GM04503 (cell line): Measurements from ENCODE around the gene CNTNAP2.
"Not testable (repeated sequence)": the region's sequence is repeated elsewhere in the genome, so short reads cannot be mapped to it uniquely, and the experiment has no call there.

Experiments used
- DNase-seq: peaks from one replicate; pipeline ENCODE4 v3.0.0-alpha.2; 2012; ENCODE audit warnings: low read depth

Gene CNTNAP2

DNA sequence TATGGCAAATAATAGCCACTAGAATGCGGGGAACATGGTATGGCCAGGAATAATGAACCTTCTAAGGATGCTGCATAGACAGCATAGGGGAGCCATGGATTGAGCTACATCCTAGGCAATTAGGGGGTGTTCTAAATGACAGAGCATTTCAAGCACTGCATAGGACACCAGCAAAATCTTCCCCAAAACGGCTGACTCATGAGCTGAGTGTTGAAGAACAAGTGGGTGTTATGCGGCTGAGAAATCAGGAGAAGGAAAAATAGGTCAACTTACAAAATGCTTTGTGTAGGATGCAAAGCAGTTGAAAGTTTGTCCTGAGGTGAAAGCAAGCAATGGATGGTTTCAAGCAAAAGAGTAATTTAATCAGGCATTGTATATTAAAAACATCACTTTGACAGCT, 1450.4 kb downstream of the CNTNAP2 start:
- no peak for DNase-seq

DNA sequence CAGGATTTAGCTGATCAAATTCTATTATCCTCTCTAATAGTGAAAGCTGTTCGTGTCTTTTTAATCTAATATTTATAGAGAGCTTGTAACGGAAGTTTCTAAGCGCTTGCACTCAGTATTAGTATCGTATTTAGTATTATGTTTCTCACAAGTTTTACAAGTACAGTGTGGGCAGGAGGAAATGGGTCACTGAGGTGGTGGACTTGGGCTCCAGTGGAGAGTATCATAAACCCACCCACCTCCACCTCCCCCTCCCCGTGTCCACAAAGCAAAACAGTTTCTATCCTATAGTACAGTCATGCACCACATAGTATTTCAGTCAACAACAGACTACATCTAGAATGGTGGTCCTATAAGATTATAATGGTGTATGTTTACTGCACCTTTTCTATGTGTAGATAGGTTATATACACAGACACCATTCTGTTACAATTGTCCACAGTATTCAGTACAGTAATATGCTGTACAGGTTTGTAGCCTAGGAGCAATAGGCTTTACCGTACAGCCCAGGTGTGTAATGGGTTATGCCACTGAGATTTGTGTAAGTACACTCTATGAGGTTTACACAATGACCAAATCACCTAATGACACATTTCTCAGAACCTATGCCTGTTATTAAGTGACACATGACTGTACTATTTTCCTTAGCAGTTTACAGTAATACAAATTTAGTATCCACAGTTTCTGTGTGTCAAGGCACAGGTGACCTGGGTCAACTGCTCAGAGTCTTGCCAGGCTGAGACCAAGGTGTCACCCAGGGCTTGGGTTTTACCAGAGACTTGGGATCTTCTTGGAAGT, 1452.7 kb downstream of the CNTNAP2 start:
- DNase-seq = no peak

DNA sequence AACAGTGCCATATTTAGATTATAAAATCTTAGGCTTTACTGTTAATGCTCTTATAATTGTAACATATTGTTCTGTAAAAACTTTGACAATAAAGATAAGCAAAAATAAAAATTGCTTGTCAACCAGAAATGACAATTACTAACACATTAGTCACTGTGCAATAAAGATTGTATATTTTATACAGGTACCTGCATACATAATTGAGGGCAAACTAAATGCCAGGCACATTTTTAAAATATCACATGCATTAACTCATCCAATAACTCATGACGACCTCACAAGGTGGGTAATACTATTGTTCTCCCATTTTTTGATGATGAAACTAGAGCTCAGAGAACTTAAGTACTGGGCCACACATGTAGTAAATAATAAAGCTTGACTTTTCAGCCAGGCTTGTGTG, 1453.8 kb downstream of the CNTNAP2 start:
- DNase-seq = no peak

DNA sequence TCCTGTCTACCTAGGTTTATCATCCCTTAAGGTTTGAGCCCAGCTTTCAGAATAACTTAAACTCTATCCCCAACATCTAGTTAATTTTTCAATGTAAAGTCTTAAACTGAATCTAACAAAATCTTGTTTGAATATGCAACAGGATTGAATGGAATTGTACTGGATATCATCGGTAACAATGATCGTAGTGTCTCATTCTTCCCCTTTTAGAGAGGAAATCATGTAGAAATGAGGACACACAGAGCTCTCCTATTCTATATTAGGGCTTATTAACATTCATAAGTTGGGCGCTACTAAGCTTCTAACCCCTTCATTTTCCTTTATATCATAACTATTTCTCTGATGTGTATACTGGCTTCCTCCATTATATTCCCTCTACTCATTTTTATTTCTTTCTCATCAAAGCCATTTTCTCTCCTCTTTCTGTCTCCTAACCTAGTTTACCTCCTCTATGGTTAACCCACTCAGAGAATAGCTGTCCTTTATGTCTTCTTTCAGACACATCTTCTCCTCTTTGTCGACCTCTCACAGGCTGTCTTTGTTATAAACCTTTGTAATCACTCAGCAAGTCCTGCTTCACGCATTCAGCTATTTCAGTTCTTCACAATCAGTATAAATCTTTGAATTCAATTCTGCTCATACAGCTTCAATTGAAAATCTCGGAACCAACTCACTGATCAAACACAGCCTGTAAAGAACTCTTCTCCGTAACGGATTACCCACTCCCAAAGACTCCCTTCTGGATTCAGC, 1455.0 kb downstream of the CNTNAP2 start:
- no peak for DNase-seq

DNA sequence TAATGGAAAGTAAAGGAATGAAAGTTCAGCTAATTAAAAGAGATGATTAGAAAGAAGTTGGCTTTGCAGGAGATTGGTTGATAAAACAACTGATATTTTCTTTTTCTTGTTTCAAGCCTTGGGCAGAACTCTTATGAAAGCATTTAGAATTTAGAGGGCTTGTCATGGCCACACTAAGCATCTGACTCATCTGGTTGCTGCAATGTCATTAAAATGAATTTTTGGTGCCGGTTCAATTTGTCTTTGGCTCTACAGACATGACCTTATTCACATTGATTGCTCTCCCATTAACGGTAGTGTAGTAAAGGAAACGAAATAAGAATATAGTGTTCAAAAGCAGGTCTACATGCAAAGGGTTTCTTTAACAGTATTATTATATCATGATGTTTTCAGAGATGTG, 1461.6 kb downstream of the CNTNAP2 start:
- peak; percentile 7 for DNase-seq

DNA sequence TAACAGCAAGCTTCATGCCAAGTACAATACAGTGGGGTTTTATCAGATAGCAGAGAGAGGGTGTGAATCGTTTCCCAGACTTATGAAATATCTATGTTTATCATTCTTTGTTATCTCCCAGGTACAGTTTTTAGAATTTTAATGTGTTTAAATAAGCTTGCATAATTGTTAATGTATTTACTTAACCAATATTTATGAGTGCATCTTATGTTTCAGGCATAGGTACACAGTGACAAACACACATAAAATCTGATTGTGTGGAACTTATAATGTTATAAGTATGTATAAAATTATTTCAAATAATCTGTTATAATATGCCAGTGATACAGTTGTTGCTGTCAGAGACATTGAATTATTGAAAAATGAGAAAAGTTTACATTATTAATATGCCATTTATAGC, 1462.5 kb downstream of the CNTNAP2 start:
- no peak for DNase-seq

DNA sequence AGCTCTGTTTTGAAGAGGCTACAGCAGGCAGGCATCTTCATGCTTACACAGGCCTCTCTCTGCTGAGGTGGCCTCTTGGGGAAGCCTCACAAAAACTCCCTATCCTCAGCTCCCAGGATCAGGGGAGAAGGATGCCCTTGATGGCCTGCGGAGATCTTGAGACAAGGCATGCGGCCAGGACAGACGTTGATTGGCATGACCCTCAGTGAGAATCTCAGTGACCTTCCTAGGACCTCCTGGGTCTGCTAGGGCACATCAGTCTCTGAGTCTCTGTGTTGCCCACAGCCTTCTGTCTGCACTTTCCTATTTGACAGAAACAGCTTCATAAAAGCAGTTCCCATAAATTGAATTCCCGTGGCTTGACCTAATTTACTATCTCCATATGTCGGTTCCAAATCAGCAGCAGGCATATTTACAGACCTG, 1468.2 kb downstream of the CNTNAP2 start:
- no peak for DNase-seq

DNA sequence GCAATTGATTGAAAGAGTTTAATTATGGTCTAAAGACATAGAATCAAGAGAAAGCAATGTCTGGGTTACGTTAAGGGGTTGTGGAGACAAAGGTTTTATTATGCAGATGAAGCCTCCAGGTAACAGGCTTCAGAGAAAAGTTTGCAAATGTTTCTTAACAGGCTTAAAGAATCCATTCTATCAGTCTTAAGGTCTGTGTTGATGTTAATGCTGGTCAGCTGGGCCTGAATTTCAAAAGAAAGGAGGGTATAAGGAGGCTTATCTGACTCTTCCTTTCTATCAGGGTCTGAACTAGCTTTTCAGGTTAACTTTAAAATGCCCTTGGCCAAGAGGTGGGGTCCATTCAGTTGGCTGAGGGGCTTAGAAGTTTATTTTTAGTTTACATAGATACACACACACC, 1469.5 kb downstream of the CNTNAP2 start:
- DNase-seq = no peak

DNA sequence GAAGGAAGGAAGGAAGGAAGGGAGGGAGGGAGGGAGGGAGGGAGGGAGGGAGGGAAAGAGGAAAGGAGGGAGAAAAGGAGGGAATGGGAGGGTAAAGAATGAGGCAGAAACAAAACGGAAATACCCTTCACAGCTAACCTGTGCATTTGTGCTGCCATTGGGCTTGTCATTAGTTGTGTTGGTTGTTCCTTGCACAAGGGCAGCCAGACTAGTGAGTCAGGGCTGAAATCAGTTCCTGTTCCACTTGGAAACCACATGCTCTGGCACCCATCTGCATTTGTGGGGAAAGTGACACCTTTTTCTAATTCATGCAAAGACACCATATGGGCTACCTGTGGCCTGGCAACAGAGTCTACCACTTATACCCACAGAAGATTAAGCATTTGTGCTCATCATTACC, 1469.9 kb downstream of the CNTNAP2 start:
- DNase-seq = no peak

DNA sequence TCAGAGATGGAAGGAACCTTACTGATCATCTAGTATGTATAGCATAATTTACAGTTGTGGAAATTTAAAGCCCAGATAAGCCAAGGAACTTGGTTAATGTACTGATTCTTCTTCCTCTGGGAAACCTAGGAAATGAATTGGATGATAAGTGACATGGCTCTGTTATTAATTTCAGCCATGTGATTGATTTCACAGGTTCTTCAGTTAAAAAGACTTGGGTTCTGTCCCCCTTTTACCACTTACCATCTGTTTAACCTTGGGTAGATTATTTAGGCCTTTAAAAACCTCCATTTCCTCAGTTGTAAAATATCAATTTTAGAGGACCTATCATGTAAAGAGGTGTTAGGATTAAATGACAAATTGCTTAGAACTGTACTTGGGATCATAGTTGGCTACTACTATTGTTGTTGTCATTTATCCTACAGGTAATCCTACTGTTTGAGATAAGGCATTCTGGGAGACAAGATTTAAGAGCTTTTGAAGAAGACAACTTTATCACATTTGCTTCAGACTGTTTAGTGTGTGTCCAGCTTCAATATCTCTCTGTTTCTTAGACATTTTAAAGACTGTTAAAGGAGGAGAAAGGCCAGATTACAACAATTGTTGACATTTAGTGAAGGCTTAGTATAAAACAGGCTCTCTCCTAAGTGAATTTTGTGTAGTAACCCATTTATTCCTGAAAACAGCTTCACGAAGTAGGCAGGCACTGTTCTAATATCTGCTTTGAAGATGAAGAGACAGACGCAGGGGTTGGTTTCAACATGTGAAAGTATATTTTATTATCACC, 1476.9 kb downstream of the CNTNAP2 start:
- DNase-seq = no peak

DNA sequence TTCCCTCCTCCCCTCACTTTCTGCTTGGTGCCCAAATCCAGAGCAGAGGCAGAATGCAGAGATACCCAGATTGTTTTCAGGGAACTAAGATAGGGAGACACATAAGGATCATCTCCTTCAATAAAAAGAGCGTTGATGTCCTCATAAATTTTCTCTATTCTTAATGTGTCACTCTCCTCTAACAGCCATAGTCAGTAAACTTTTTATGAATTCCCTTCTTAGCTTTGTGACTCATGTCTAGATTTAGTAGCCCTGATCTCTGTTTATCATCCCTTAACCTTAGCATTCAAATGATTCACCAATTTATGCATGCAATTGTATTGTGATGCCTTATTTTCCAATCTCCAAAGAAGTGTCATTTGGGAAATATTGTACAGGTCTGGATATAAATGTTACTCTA, 1478.4 kb downstream of the CNTNAP2 start:
- peak; percentile 17 for DNase-seq

DNA sequence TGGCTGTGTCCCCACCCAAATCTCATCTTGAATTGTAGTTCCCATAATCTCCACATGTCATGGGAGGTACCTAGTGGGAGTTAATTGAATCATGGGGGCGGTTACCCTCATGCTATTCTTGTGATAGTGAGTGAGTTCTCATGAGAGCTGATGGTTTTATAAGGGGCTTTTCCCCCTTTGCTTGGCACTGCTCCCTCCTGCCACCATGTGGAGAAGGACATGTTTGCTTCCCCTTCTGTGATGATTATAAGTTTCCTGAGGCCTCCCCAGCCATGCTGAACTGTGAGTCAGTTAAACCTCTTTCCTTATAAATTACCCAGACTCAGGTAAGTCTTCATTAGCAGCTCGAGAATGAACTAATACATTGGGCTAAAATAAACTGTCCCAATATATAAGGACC, 1482.1 kb downstream of the CNTNAP2 start:
- DNase-seq = not testable (repeated sequence)

DNA sequence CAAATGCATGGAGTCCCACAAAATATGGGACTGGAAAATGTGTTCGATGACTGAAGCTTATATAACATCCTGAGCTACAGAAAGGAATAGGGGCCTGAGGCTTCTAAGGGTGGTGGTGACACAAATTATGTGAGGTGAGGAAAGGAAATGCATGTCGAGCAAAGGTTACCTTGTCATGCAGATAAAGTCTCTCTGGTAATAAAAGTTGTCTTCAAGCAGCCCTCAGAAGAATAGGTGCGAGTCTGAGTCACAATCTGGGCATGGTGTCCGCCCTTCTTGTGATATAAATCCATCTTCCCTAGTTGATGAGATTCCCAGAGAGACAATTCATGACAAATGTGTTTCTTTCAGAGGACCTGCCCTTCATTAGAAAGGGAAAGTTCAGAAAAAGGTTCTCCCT, 1488.7 kb downstream of the CNTNAP2 start:
- DNase-seq = no peak

DNA sequence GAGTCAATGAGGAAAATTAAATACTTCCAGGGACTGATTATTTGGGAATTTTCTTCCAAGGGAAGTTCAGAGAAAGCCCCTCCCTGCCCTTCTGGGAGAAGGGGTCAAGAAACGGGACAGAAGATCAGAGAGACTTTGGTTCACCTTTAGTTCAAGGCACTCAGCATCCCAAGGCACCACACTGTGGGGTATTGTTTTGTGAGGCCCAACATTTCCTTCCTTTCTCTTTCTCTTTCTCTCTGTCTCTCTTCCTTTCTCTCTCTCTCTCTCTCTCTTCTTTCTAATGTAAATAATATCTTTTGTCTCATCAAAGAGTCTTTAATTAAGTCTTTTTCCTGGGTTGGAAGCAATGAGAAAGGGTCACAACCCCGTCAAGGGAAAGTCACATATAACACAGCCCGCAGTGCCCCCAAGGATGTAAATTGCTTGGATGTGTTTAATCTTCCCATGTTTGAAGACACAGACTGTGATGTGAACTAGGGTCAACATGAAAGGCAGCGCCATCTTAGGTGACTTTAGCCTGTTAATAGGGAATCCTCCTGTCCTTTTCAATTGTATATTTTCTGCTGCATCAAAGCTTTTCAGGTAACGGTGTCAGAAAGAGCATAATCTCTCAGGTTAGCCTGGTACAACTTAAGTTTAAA, 1490.7 kb downstream of the CNTNAP2 start:
- no peak for DNase-seq

DNA sequence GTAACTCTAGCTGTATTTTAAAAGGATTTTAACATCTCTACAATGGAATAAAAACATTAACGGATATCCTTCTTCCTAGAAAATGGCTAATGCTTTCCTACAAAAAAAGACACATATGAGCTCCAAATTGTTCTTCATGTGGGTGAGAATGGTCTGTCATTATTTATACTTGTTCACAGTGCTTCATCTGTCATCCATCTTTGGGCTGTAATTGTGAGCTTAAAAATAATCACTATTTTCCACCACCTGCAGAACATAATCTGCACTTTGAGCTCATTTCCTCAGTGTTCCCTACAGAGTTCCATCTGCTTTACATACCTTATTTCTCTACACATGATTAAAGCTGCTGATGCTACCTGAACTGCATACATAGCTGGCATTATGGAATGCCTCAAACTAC, 1494.8 kb downstream of the CNTNAP2 start:
- DNase-seq = no peak

DNA sequence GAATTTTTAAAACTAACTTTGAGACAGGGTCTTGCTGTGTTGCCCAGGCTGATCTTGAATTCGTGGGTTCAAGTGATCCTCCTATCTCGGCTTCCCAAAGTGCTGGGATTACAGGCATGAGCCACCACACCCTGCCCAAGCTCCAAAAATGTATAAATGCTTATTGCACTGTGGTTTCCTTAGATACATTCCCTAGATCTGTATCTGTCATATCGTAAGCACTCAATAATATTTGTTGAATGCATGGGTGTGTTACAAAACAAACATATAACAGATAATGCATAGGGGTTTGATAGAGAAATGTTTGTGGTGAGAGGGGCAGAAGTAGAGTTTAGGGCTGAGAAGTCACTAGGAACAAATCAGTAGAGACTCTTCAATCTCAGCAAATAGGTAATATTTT, 1518.7 kb downstream of the CNTNAP2 start:
- DNase-seq = no peak

DNA sequence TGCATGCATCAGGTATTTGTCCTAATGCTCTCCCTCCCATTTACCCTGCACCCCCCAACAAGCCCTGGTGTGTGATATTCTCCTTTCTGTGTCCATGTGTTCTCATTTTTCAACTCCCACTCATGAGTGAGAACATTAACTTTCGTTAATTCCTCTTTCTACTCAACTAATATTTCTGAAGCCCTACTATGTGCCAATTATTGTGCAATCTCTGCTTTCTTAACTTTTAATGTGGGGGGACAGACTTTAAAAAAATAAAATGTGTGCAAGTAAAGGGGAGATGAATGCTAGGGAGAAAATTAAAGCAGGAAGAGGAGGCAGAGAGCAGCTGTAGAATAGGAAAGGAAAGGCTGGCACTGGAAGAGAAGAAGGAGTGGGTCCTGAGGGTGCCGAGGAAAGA, 1520.0 kb downstream of the CNTNAP2 start:
- DNase-seq = no peak

DNA sequence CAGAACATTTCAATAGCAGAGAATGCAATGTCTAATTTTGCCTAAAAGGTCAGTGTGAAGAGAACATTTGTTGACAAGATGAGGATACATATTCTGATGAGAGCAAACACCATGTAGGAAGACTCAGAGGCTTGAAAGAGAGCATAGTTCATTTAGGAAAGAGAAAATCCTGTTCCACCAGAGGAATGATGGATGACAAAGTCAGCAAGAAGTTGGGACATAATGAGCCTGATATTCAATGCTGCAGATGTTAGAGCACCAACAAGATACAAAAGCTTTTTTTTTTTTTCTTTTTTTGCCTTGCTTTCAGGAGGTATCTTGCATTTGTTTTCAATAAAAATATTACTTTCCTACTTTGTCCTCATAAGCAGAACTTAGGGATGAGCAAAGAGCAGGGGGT, 1522.0 kb downstream of the CNTNAP2 start:
- no peak for DNase-seq

DNA sequence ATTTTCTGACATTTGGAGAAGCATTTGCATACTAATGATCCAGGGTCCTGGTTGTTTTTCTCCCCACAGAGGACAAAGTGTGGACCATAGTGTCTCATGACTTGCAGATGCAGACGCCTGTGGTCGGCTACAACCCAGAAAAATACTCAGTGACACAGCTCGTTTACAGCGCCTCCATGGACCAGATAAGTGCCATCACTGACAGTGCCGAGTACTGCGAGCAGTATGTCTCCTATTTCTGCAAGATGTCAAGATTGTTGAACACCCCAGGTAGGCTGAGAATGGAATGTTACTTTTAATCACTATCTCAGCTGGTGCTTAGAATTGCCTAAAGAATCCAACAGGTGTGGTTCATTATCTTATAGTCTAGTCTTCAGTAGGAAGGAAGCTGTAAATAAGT, 1522.4 kb downstream of the CNTNAP2 start:
- no peak for DNase-seq

DNA sequence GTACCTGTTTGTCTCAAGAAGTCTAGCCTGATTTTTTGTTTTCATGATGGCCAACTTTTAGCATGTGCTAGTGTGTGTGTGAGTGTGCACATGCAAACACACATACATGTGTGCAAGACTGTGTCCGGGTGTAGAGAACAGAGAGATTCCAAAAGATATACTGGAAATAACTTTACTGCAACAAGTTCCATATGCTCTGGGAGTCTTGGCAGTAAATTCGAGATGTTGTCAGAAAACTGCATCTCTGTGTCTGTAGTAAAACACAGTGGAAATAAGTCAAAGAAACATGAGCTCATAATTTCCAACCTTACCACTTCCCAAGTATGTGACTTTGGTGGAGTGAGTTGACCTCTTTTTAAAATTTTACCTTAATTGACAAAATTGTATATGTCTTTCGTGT, 1523.2 kb downstream of the CNTNAP2 start:
- no peak for DNase-seq

DNA sequence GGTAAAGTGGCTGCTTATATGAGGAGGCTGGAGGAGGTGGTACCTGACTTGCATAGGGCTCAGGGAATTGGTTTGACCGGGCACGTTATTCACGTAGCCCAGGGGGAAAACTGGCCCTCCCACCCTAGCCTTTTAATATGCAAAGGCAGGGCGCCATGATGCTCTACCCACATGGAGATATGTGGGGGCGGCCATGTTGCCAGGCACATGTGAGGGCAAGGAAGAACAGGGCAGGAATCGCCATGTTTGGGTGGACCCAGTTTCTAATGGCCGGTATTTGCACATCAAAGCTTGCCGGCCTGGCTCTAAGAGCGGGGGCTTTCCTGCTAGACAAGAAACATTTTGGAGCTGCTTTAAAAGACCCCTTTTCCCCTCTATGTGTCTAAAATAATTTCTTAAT, 1524.2 kb downstream of the CNTNAP2 start:
- DNase-seq = no peak

DNA sequence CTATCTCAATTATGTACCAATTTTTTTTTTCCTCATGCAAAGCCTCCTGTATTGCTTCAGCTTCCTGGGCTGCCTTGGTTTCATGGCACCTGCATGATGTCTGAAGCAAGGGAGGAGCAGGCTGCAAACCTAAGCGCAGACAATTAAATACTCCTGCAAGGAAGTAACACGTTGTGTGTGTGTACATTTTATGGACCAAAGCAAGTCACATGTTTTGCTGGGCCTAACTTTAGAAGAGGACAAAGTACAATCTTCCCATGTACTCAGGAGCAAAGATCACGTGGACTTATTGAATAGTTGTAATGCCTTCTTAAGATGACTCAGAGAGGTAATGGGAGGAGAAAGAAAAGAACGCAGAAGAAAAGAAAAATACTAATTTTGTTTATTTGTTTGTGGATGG, 1530.0 kb downstream of the CNTNAP2 start:
- DNase-seq = no peak
